GM23338 (cell line): ENCODE data around the gene PACSIN1.

ENCODE experiments used
- JUNB ChIP-seq: IDR thresholded peaks from one replicate; pipeline ENCODE4 v1.6.1; 2016; ENCODE audit warnings: antibody characterized with exemption; ENCODE audit not compliant: unreplicated experiment
- TF ChIP-seq, protein P1 (sequence below), 2 experiments: fragments of 200-600 bp in 1 of 2; sonication (generic) in 1 of 2; conservative IDR thresholded peaks; 2 replicates each; pipeline versions ENCODE4 v1.5.1 to v1.6.1; 2016 to 2017; ENCODE audit warnings: antibody characterized with exemption in 2 of 2, low read depth in 2 of 2, mild to moderate bottlenecking in 2 of 2, moderate library complexity in 1 of 2

DNA sequence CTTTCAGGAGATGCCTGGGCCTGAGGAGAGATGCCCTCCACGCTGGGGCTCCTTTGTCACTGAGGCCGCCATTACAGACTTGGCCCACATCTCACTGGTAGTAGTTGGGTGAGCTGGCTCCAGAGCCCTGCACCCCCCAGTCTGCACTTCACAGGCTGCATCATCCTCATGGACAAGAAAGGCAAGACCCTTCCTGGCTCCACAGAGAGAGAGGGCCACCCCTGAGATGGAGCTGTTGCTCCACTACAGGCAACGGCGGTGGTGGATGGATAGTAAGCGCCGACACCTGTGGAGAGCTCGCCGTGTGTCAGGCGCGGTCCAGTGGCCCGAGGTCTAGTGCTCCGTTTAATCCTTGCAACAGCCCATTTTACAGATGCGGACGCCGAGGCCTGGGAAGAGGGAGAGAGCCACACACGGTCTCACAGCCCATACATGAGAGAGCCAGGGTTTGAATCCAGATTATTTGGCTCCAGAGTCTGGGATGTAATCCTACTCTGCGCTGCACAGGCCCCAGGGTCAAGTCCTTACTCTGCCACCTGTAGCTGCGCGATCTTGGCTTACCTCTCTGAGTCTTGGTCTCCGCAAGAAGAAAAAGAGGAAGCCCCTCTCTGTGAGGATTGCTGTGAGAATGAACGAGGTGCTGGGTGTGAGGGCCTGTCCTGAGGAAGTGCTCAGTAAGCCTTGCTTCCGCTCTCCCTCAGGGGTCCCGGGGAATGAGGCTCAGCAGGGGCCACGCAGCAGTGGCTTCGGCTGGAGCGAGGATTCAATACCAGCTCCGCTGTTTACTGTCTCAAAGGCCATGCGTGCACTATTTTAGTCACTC is 55.8 kb downstream of the PACSIN1 start:
- TF ChIP-seq JUNB, result no peak
- TF ChIP-seq, protein P1, sequence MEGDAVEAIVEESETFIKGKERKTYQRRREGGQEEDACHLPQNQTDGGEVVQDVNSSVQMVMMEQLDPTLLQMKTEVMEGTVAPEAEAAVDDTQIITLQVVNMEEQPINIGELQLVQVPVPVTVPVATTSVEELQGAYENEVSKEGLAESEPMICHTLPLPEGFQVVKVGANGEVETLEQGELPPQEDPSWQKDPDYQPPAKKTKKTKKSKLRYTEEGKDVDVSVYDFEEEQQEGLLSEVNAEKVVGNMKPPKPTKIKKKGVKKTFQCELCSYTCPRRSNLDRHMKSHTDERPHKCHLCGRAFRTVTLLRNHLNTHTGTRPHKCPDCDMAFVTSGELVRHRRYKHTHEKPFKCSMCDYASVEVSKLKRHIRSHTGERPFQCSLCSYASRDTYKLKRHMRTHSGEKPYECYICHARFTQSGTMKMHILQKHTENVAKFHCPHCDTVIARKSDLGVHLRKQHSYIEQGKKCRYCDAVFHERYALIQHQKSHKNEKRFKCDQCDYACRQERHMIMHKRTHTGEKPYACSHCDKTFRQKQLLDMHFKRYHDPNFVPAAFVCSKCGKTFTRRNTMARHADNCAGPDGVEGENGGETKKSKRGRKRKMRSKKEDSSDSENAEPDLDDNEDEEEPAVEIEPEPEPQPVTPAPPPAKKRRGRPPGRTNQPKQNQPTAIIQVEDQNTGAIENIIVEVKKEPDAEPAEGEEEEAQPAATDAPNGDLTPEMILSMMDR (conservative IDR thresholded peaks at IDR 0.05; ENCODE audit: low read depth in 2 of 2), result no peak
